K562 (cell line): ENCODE data around the gene ELK4. TPM values are rescaled to one million over a fixed set of nuclear protein-coding genes. Genes with fewer than 3 reads are reported as not detected.

ENCODE experiments used
- FIP1L1 ChIP-seq: fragments of 200-400 bp; formaldehyde crosslinking; IDR thresholded peaks from 2 replicates; pipeline ENCODE4 v1.6.1; 2018; ENCODE audit warnings: mild to moderate bottlenecking, low read depth, low read length; ENCODE audit not compliant: poor library complexity, severe bottlenecking
- HOMEZ ChIP-seq: fragments of 250-450 bp; sonication (Bioruptor Pico); IDR thresholded peaks from 2 replicates; pipeline ENCODE4 v1.4.0; 2020; ENCODE audit warnings: mild to moderate bottlenecking, moderate library complexity
- MCM2 ChIP-seq: fragments of 450-650 bp; IDR thresholded peaks from 2 replicates; pipeline ENCODE4 v1.6.1; 2017; ENCODE audit warnings: low read depth, mild to moderate bottlenecking
- MGA ChIP-seq: fragments of 450-650 bp; IDR thresholded peaks from 2 replicates; pipeline ENCODE4 v1.6.1; 2016; ENCODE audit warnings: mild to moderate bottlenecking, moderate library complexity
- POLR2AphosphoS5 ChIP-seq: IDR thresholded peaks from 2 replicates; pipeline ENCODE4 v1.6.1; 2011; ENCODE audit warnings: mild to moderate bottlenecking, low read depth, low read length, moderate library complexity; ENCODE audit not compliant: control insufficient read depth, insufficient read depth
- POLR3A ChIP-seq: IDR thresholded peaks from 2 replicates; pipeline ENCODE4 v1.6.1; 2011; ENCODE audit warnings: borderline replicate concordance, mild to moderate bottlenecking, moderate library complexity; ENCODE audit not compliant: insufficient read length, insufficient read depth; ENCODE audit errors: extremely low read depth
- PYGO2 ChIP-seq: fragments of 450-650 bp; IDR thresholded peaks from 2 replicates; pipeline ENCODE4 v1.6.1; 2016; ENCODE audit warnings: mild to moderate bottlenecking, missing genetic modification characterization, moderate library complexity, missing compliant biosample characterization
- SAP30 ChIP-seq: fragments of 200-600 bp; sonication (generic); IDR thresholded peaks from 2 replicates; pipeline ENCODE4 v1.6.1; 2012; ENCODE audit warnings: borderline replicate concordance, low read depth, mild to moderate bottlenecking, moderate library complexity, low read length, control low read depth, inconsistent platforms; ENCODE audit not compliant: insufficient read depth, poor library complexity, severe bottlenecking
- WHSC1 ChIP-seq: IDR thresholded peaks from one replicate; pipeline ENCODE4 v1.6.1; 2012; ENCODE audit warnings: low read length, control low read depth, inconsistent platforms
- polyA plus RNA-seq, 8 experiments: library from polyadenylated mRNA; depleted of rRNA in 4 of 8; stranded (reverse) in 5 of 8; unstranded in 3 of 8; fragments of >200 nt; fragmentation: Nextera tagmentation in 2 of 8; fragmentation: Illumina TruSeq in 1 of 8; extraction: Ambion mirVana in 2 of 8; extraction: Trizol in 1 of 8; gene quantifications; 2 replicates each; pipeline versions ENCODE4 v1.2.1 to v1.2.3, GENCODE V29; 2011 to 2014; ENCODE audit warnings: inconsistent platforms in 1 of 8, missing spikeins in 1 of 8
- total RNA-seq, 7 experiments: library from RNA; depleted of rRNA in 6 of 7; stranded (reverse); fragments of >200 nt in 6 of 7; fragmentation: Illumina TruSeq in 2 of 7; extraction: Trizol in 2 of 7; gene quantifications; 2 replicates each; pipeline versions ENCODE4 v1.2.1 to v1.2.3, GENCODE V29; 2011 to 2021; ENCODE audit warnings: low replicate concordance in 1 of 7
- TF ChIP-seq, protein P1 (sequence below): fragments of 450-650 bp; IDR thresholded peaks from 2 replicates; pipeline ENCODE4 v1.6.1; 2016; ENCODE audit warnings: mild to moderate bottlenecking

ELK4 gene
- total and polyA plus RNA-seq, 9 of the 15 experiments (the other 6 are each of a cell fraction or from before 2014, with no cell fraction given): 2.0 to 21.7 (median 9.2) TPM

- TF ChIP-seq HOMEZ (no peak), PYGO2 (tag) (no peak), WHSC1 (no peak), MCM2 (no peak), FIP1L1 (peak; percentile 95), POLR2AphosphoS5 (peak; percentile 87), MGA (no peak), POLR3A (no peak), SAP30 (no peak)
- TF ChIP-seq, protein P1, sequence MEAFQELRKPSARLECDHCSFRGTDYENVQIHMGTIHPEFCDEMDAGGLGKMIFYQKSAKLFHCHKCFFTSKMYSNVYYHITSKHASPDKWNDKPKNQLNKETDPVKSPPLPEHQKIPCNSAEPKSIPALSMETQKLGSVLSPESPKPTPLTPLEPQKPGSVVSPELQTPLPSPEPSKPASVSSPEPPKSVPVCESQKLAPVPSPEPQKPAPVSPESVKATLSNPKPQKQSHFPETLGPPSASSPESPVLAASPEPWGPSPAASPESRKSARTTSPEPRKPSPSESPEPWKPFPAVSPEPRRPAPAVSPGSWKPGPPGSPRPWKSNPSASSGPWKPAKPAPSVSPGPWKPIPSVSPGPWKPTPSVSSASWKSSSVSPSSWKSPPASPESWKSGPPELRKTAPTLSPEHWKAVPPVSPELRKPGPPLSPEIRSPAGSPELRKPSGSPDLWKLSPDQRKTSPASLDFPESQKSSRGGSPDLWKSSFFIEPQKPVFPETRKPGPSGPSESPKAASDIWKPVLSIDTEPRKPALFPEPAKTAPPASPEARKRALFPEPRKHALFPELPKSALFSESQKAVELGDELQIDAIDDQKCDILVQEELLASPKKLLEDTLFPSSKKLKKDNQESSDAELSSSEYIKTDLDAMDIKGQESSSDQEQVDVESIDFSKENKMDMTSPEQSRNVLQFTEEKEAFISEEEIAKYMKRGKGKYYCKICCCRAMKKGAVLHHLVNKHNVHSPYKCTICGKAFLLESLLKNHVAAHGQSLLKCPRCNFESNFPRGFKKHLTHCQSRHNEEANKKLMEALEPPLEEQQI: no peak
Observed at GRCh38 chr1:205631768-205632668, at the start of gene ELK4 (continued).
